Stimulated activated CD8-positive, alpha-beta memory T cell treated with anti-CD3 and anti-CD28 coated beads, Interleukin-4, amount 100 ng/mL, for 1 hour (primary cell): Measurements from ENCODE around the gene CGRRF1.
A peak's percentile ranks its signal among the peaks of the same experiment; 100 is the strongest.

Experiments used
- DNase-seq, 2 donors: peaks; one replicate each; pipeline ENCODE4 v3.0.0-alpha.2; 2020; ENCODE audit warnings: low read depth in 2 of 2, low spot score in 1 of 2

Gene CGRRF1

GRCh38 chr14:54509546-54510501 lies at the start of gene CGRRF1:
CGRRF1 (plus strand) TSS chr14:54509906; CDS start chr14:54509960, 54 bp downstream.
- peak; percentile 90 to 92 for DNase-seq

- no peak for DNase-seq
Observed at GRCh38 chr14:54462048-54462447, 47.7 kb upstream of the CGRRF1 start.

GRCh38 chr14:54465654-54466053 lies 44.1 kb upstream of the CGRRF1 start:
- no peak for DNase-seq

DNA sequence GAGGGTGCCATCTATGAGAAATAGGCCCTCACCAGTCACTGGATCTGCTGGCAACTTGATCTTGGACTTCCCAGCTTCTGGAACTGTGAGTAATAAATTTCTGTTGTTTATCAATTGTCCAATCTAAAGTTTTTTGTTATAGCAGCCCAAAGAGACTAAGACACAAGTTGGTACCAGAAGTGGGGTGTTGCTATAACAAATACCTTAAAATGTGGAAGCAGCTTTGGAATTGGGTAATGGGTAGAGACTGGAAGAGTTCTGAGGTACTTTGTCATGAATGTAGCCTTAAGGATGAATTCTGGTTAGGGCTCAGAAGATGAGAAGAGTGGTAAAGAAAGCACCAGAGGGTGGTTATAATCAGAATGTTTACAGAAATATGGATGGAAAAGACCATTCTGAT lies 42.4 kb upstream of the CGRRF1 start:
- DNase-seq: no peak

DNA sequence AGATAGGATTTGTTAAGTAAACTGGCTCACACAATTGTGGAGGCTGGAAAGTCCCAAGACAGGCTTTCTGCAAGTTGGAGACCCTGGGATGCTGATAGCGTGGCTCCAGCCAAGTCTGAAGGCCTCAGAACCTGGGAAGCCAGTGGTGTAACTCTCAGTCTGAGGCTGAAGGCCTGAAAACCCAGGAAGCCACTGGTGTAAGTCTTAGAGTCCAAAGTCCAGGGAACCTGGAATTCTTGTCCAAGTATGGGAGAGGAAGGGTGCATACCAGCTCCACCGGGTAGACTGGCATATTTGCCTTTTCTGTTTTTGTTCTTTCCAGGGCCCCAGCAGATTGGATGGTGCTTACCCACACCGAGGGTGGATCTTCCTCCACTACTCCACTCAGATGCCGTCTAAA lies 39.0 kb upstream of the CGRRF1 start:
- no peak for DNase-seq

DNA sequence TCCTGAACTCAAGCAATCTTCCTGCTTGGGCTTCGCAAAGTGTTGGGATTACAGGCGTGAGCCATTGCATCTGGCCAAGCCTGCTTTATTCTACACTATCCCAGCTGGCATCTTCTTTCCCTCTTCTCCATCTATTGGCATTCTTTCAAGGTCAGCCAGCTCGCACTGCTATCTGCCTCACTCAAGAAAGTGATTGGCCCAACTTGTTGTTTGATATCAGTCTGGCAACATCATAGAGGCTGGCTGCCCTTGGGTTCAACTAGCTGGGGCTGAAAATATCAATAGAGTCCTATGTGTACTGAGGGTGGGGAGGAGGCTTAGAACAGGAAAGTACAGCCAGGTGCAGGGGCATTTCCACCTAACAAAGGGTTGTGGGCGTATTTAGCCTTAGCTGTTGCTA lies 38.1 kb upstream of the CGRRF1 start:
- DNase-seq: no peak

- DNase-seq: no peak
Observed at GRCh38 chr14:54472315-54472714, 37.4 kb upstream of the CGRRF1 start.

DNA sequence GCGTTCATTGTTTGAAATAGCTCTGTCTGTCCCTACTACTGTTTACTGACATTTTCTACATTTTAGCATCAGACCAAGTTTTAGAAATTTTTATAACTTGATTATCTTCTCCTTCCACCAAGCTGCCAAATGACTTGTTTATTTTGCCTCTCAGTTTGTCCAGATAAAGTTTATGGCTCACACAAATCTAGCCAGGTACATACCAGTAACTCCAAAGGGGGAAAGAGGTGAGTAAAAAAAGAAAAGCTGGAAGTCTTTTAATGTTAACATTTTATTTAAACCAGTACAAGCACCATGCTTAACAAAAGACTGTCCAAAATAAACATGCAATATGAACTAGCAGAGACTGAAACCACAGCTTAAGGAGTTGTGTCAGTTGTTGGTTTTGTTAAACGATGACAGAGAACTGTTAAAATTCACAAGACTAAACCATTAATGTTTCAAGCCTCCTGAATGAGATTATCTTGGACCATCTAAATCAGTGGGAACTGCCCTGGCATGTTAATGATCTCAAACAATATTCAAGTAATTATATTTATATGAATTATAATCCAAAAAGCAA lies 35.4 kb upstream of the CGRRF1 start:
- DNase-seq: no peak

- DNase-seq: no peak
Observed at GRCh38 chr14:54475187-54475899, 34.4 kb upstream of the CGRRF1 start.

GRCh38 chr14:54475911-54476310 lies 33.8 kb upstream of the CGRRF1 start:
- DNase-seq: no peak

DNA sequence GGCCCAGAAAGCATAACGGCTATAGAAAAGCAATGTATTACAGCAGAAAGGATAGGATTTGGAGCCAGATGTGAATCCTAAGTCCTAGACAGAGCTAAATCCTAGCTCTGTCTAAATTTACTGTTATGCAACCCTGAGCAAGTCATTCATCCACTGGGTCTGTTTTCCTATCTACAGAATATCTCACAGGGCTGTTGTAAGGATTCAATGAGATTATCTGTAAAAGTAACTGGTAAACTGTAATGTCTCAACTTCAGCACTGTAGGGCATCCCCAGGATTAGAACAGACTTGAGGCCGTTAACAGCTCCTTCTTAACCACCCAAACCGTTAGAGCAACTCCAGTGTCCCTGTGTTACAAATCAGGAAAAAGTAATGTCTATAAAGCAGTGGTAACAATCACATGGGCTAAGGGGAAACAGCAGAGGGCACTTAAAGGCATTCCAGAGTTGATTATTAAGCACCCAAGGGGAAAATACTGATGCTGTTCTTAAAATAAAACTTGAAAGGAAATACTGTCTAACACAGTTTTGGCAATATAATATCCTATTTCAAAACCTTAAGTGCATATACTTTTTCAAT lies 31.0 kb upstream of the CGRRF1 start:
- no peak for DNase-seq

- no peak for DNase-seq
Observed at GRCh38 chr14:54480830-54481562, 28.7 kb upstream of the CGRRF1 start.

GRCh38 chr14:54481695-54482094 lies 28.0 kb upstream of the CGRRF1 start:
- no peak for DNase-seq

GRCh38 chr14:54483073-54483745 lies 26.5 kb upstream of the CGRRF1 start:
- DNase-seq: no peak

GRCh38 chr14:54483846-54484245 lies 25.9 kb upstream of the CGRRF1 start:
- no peak for DNase-seq

DNA sequence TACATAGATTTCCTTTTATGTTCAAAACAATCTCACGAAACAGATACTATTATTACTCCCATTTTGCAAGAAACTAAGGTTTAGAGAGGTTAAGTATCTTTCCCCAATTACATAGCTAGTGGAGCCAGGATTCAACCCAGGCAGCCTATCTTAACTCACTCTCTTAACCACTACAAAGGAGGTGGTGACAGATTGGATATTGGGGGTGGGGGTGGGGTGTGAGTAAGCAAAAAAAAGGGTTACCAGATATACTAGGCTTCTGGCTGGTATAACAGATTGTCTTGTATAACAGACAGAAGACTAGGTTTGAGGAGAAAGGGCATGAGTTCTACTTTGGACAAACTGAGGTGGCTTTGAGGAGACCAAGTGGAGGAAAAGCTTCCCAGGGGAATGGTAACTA lies 23.0 kb upstream of the CGRRF1 start:
- no peak for DNase-seq

DNA sequence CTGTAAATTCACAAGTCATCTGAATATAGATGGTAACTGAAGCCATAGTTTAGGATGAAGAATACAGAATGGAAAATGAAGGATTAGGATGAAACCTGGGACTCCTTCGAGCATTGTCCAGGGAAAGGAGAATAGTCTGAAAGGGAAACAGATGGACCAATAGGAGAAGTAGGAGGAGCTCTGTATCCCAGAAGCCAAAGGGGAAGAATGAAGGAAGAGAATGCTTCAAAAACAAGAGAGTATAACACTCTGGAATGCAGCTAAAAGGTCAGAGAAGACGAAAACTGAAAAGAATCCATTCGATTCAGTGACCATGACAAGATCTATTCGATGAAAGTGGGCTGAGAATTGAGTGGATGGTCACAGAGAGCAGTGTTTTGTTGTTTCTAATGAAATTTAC lies 21.9 kb upstream of the CGRRF1 start:
- no peak for DNase-seq

DNA sequence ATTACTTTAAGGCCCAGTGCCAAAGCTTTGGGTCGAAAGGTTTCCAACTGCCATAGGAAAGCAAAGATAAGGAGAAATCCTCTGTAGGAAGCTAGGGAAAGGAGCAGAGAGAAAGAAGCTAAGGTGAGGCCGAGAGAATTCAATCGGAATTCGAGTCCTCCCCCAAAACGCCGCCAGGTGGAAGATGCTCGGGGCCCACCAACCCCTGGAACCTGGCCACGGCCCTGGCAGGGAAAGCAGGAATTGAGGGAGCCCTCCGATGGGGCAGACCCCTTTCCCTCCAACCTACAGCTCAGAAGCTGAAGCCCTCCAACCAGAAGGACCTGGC lies 21.4 kb upstream of the CGRRF1 start:
- no peak for DNase-seq

GRCh38 chr14:54488646-54489317 lies 20.9 kb upstream of the CGRRF1 start, which contains the start of gene GMFB:
GMFB (minus strand) TSS chr14:54488980; CDS start chr14:54488927, 53 bp downstream.
- peak; percentile 67 to 76 for DNase-seq

DNA sequence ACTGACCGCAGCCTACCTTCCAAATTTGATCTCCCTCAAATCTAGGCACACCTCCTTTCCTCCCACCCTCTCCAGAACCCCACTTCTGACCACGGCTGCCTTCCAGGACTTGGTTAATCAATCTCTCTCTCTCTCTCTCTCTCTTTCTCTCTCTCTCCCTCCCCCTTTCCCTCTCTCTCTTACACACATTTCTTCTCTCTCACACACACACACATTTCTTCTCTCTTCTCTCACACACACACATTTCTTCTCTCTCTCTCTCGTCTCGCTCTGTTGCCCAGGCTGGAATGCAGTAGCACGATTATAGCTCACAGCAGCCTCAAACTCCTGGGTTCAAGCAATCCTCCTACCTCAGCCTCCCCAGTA lies 20.4 kb upstream of the CGRRF1 start:
- DNase-seq: no peak
